Measurements from ENCODE around the gene ZMIZ2. TPM values are rescaled to one million over a fixed set of nuclear protein-coding genes. Genes with fewer than 3 reads are reported as not detected.
"Not testable (repeated sequence)": the region's sequence is repeated elsewhere in the genome, so short reads cannot be mapped to it uniquely, and the experiment has no call there.

Gene ZMIZ2
- total RNA-seq, 1 donor from 2014 or later = 99.5 TPM

GRCh38 chr7:44799939-44800338 is 51.3 kb downstream of the ZMIZ2 start:
- no peak for DNase-seq (ENCODE audit: low read depth, low spot score)
- Mint-ChIP-seq H3K4me3 (peak overlapping the region; percentile 63), H3K4me1 (peaks cover 42% of the 10 kb centered on the region), H3K27me3 (ENCODE audit: low read depth) (peaks cover 9% of the 10 kb centered on the region), H3K27ac (ENCODE audit: unreplicated experiment) (no peak overlapping the region), H3K36me3 (ENCODE audit: low read depth) (peaks cover 38% of the 10 kb centered on the region), H3K9me3 (no peaks in the 10 kb centered on the region)
- TF ChIP-seq, protein P1, sequence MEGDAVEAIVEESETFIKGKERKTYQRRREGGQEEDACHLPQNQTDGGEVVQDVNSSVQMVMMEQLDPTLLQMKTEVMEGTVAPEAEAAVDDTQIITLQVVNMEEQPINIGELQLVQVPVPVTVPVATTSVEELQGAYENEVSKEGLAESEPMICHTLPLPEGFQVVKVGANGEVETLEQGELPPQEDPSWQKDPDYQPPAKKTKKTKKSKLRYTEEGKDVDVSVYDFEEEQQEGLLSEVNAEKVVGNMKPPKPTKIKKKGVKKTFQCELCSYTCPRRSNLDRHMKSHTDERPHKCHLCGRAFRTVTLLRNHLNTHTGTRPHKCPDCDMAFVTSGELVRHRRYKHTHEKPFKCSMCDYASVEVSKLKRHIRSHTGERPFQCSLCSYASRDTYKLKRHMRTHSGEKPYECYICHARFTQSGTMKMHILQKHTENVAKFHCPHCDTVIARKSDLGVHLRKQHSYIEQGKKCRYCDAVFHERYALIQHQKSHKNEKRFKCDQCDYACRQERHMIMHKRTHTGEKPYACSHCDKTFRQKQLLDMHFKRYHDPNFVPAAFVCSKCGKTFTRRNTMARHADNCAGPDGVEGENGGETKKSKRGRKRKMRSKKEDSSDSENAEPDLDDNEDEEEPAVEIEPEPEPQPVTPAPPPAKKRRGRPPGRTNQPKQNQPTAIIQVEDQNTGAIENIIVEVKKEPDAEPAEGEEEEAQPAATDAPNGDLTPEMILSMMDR (conservative IDR thresholded peaks at IDR 0.05) = no peak

- Mint-ChIP-seq H3K36me3 (ENCODE audit: low read depth) (peaks cover 38% of the 10 kb centered on the region), H3K4me1 (peaks cover 34% of the 10 kb centered on the region), H3K4me3 (peak overlapping the region; percentile 35), H3K27ac (ENCODE audit: unreplicated experiment) (no peak overlapping the region), H3K27me3 (ENCODE audit: low read depth) (peaks cover 6% of the 10 kb centered on the region), H3K9me3 (no peaks in the 10 kb centered on the region)
- TF ChIP-seq, protein P1 (conservative IDR thresholded peaks at IDR 0.05) = no peak
- no peak for DNase-seq (ENCODE audit: low read depth, low spot score)
Measured at GRCh38 chr7:44801890-44802289, 53.2 kb downstream of the ZMIZ2 start.

DNA sequence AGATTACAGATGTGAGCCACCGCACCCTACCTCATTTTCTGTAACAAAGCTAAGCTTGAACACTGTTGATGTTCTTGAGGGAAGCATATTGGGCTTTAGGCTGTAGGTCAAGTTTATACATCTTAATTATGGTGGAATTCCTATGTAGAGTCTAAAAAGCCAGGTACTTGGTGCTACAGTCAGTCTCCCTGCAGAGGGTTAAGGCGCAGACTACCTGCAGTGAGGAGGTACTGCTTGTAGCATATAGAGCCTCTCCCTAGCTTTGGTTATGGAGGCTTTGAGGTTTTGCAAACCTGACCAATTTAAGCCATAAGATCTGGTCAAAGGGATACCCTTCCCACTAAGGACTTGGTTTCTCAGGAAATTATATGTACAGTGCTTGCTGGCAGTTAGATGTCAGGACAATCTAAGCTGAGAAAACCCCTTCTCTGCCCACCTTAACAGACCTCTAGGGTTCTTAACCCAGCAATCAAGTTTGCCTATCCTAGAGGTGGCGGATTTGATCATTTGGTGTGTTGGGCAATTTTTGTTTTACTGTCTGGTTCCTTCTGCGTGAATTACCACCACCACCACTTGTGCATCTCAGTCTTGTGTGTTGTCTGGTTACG is 53.9 kb downstream of the ZMIZ2 start:
- DNase-seq (ENCODE audit: low read depth, low spot score) = no peak
- peaks cover 35% of the 10 kb centered on the region for H3K36me3 Mint-ChIP-seq (ENCODE audit: low read depth)
- peaks cover 2% of the 10 kb centered on the region for H3K27me3 Mint-ChIP-seq (ENCODE audit: low read depth)
- TF ChIP-seq, protein P1 (conservative IDR thresholded peaks at IDR 0.05) = no peak
- peaks cover 30% of the 10 kb centered on the region for H3K4me1 Mint-ChIP-seq
- peak overlapping the region; percentile 35 for H3K4me3 Mint-ChIP-seq
- no peak overlapping the region for H3K27ac Mint-ChIP-seq (ENCODE audit: unreplicated experiment)
- H3K9me3 Mint-ChIP-seq = no peaks in the 10 kb centered on the region

DNA sequence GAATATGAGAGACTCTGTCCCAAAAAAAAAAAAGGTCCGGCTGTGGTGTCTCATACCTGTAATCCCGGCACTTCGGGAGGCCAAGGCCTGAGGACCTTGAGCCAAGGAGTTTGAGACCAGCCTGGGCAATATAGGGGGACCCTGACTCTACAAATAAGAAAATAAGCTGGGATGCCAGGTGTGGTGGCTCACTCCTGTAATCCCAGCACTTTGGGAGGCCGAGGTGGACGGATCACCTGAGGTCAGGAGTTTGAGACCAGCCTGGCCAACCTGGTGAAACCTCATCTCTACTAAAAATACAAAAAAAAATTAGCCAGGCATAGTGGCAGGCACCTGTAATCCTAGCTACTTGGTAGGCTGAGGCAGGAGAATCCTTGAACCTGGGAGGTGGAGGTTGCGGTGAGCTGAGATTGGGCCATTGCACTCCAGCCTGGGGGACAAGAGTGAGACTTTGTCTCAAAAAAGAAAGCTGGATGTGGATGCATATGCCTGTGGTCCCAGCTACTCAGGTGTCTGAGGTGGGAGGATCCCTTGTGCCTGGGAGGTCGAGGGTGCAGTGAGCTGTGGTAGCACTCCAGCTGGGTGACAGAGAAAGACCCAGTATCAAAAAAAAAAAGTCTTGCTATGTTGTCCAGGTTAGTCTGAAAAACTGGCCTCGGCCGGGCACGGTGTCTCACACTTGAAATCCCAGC is 55.3 kb downstream of the ZMIZ2 start:
- DNase-seq (ENCODE audit: low read depth, low spot score); H3K27me3 Mint-ChIP-seq (ENCODE audit: low read depth); H3K4me3 Mint-ChIP-seq; H3K9me3 Mint-ChIP-seq; H3K27ac Mint-ChIP-seq (ENCODE audit: unreplicated experiment): not testable (repeated sequence)
- Mint-ChIP-seq H3K36me3 (ENCODE audit: low read depth) (peaks cover 26% of the 10 kb centered on the region), H3K4me1 (peaks cover 18% of the 10 kb centered on the region)

DNA sequence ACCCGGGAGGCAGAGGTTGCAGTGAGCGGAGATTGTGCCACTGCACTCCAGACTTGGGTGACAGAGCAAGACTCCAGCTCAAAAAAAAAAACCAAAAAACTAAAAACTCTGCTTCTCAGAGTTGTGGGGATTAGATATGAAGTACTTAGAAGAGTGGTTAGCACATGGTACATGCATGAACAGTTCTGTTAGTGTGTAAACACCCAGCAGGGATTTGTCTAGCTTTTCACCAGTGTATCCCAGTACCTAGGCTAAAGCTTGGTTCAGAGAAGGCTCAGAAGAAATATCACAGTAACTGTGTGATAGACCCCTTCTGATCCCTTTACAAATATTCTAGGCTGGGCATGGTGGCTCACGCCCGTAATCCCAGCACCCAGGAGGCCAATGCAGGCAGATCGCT is 57.3 kb downstream of the ZMIZ2 start:
- Mint-ChIP-seq H3K4me3 (peak overlapping the region; percentile 72), H3K4me1 (peaks cover 10% of the 10 kb centered on the region), H3K36me3 (ENCODE audit: low read depth) (peaks cover 16% of the 10 kb centered on the region), H3K9me3 (no peaks in the 10 kb centered on the region), H3K27me3 (ENCODE audit: low read depth) (no peaks in the 10 kb centered on the region), H3K27ac (ENCODE audit: unreplicated experiment) (no peak overlapping the region)
- TF ChIP-seq, protein P1 (conservative IDR thresholded peaks at IDR 0.05) = no peak
- no peak for DNase-seq (ENCODE audit: low read depth, low spot score)

GRCh38 chr7:44808914-44809393 is 60.3 kb downstream of the ZMIZ2 start:
- no peaks in the 10 kb centered on the region for H3K9me3 Mint-ChIP-seq
- no peaks in the 10 kb centered on the region for H3K36me3 Mint-ChIP-seq (ENCODE audit: low read depth)
- H3K27me3 Mint-ChIP-seq (ENCODE audit: low read depth) = no peaks in the 10 kb centered on the region
- TF ChIP-seq, protein P1 (conservative IDR thresholded peaks at IDR 0.05) = no peak
- no peak overlapping the region for H3K27ac Mint-ChIP-seq (ENCODE audit: unreplicated experiment)
- no peaks in the 10 kb centered on the region for H3K4me1 Mint-ChIP-seq
- H3K4me3 Mint-ChIP-seq = peak overlapping the region; percentile 19
- no peak for DNase-seq (ENCODE audit: low read depth, low spot score)
